ELR (cell line): Measurements from ENCODE around the gene CD40LG.
A peak's percentile ranks its signal among the peaks of the same experiment; 100 is the strongest.

Experiments used
- DNase-seq: peaks from one replicate; pipeline ENCODE4 v3.0.0-alpha.2; 2015; ENCODE audit warnings: low read depth

CD40LG gene

GRCh38 chrX:136708348-136708747, 60.4 kb downstream of the CD40LG start:
- peak; percentile 30 for DNase-seq
